ENCODE results near the gene LAMA1. TPM values are rescaled to one million over a fixed set of nuclear protein-coding genes. Genes with fewer than 3 reads are reported as not detected.

The LAMA1 gene
- total RNA-seq, 1 experiment from 2014 or later, result 129 TPM

DNA sequence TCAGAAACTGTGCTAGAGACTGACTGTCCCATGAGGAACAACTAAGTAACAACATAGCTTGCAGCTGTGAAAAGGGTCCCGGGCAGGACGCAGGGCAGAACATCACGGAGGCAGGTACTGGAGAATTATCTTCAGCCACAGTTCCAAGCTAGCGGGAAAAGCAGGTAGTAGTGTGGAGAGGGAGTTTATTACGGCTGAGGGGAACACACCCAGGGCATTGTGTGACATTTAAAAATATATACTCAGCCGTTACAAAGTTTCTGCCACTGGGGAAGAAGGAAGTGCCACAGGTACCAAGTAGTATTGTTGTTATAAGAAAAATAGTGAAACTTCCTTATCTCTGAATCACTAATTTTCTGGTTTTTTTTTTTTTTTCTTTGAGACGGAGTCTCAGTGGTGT is 179.6 kb downstream of the LAMA1 start:
- Mint-ChIP-seq H3K4me3 (ENCODE audit: unreplicated experiment) (no peak overlapping the region), H3K27ac (ENCODE audit: unreplicated experiment) (no peak overlapping the region), H3K9me3 (ENCODE audit: unreplicated experiment) (peaks cover 9% of the 10 kb centered on the region), H3K36me3 (ENCODE audit: insufficient read depth, unreplicated experiment) (peaks cover 12% of the 10 kb centered on the region), H3K4me1 (ENCODE audit: low read depth, unreplicated experiment) (peaks cover 13% of the 10 kb centered on the region), H3K27me3 (ENCODE audit: insufficient read depth, unreplicated experiment) (no peaks in the 10 kb centered on the region)
- 0 out of 2 replicates have a peak, but pooled peaks cover 4% of the 10 kb centered on the region for H3K4me1 ChIP-seq
- H3K4me3 ChIP-seq (ENCODE audit: low read depth, low read length), result no peak overlapping the region
- TF ChIP-seq, protein P1, sequence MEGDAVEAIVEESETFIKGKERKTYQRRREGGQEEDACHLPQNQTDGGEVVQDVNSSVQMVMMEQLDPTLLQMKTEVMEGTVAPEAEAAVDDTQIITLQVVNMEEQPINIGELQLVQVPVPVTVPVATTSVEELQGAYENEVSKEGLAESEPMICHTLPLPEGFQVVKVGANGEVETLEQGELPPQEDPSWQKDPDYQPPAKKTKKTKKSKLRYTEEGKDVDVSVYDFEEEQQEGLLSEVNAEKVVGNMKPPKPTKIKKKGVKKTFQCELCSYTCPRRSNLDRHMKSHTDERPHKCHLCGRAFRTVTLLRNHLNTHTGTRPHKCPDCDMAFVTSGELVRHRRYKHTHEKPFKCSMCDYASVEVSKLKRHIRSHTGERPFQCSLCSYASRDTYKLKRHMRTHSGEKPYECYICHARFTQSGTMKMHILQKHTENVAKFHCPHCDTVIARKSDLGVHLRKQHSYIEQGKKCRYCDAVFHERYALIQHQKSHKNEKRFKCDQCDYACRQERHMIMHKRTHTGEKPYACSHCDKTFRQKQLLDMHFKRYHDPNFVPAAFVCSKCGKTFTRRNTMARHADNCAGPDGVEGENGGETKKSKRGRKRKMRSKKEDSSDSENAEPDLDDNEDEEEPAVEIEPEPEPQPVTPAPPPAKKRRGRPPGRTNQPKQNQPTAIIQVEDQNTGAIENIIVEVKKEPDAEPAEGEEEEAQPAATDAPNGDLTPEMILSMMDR (IDR thresholded peaks at IDR 0.05; ENCODE audit: insufficient read depth in 1 of 2, low read depth in 1 of 2, low read length in 1 of 2, severe bottlenecking in 1 of 2, unreplicated experiment in 1 of 2), result no peak
- no peaks in the 10 kb centered on the region; the same call in 1 of the 2 replicates for H3K36me3 ChIP-seq (ENCODE audit: control insufficient read depth, insufficient read depth, low read length)
- POLR2A ChIA-PET, result no interaction called here
- BruUV-seq (replicated peaks), result no TSS peak
- DNase-seq, result no peak
- intact Hi-C loops (cut with micrococcal nuclease; ENCODE audit: unreplicated experiment), result no loop called here
- no peaks in the 10 kb centered on the region for H3K27me3 ChIP-seq (replicated peaks; ENCODE audit: control insufficient read depth, insufficient read depth, low read length)
- H3K9me3 ChIP-seq, result no peaks in the 10 kb centered on the region
- CTCF ChIA-PET, result interaction anchor here (0.6 kb wide), 1 partner anchor 391 kb away, joined by 3 read pairs; no protein-coding TSS in a partner anchor

- Mint-ChIP-seq H3K27me3 (ENCODE audit: insufficient read depth, unreplicated experiment) (no peaks in the 10 kb centered on the region), H3K27ac (ENCODE audit: unreplicated experiment) (no peak overlapping the region), H3K36me3 (ENCODE audit: insufficient read depth, unreplicated experiment) (peaks cover 6% of the 10 kb centered on the region), H3K9me3 (ENCODE audit: unreplicated experiment) (peaks cover 9% of the 10 kb centered on the region), H3K4me1 (ENCODE audit: low read depth, unreplicated experiment) (peaks cover 26% of the 10 kb centered on the region), H3K4me3 (ENCODE audit: unreplicated experiment) (no peak overlapping the region)
- CTCF ChIA-PET, result no interaction called here
- Histone ChIP-seq H3K27me3 (replicated peaks; ENCODE audit: control insufficient read depth, insufficient read depth, low read length) (no peaks in the 10 kb centered on the region), H3K36me3 (ENCODE audit: control insufficient read depth, insufficient read depth, low read length) (no peaks in the 10 kb centered on the region), H3K4me1 (peaks cover 17% of the 10 kb centered on the region), H3K4me3 (ENCODE audit: low read depth, low read length) (no peak overlapping the region), H3K9me3 (no peaks in the 10 kb centered on the region)
- TF ChIP-seq, protein P1 (IDR thresholded peaks at IDR 0.05; ENCODE audit: insufficient read depth in 1 of 2, low read depth in 1 of 2, low read length in 1 of 2, severe bottlenecking in 1 of 2, unreplicated experiment in 1 of 2), result no peak
- no TSS peak for BruUV-seq (replicated peaks)
- POLR2A ChIA-PET, result no interaction called here
- intact Hi-C loops (cut with micrococcal nuclease; ENCODE audit: unreplicated experiment), result no loop called here
- no peak for DNase-seq
Observed at GRCh38 chr18:6934859-6935258, 182.7 kb downstream of the LAMA1 start.

DNA sequence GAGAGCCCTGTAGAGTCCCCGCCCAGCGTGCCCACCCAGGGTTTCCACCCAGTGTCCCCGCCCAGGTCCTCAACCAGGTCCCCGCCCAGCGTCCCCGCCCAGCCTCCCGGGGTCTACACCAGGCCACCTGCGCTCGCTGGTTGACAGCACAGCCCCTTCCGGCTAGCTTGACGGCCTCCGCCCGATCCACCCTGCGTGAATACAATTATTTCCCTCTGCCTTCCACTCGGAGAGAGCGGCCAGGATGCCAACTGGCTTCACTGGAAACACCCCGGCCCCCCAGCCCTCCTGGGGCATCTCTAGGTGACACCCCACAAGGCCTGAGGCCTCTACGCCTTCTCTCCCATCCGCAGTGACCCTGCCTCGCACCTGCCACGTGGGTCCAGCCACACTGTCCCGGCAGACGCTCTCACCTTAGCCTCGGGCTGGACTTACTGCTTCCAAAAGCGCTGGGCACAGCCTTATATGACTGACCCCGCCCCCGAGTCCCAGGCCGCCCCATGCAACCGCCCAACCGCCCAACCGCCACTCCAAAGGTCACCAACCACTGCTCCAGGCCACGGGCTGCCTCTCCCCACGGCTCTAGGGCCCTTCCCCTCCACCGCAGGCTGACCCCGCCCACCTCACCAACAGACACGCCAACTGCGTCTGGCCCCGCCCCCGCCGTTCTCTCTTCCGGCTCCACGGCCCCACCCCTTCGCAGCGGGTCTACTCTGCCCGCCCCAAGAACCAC is 188.1 kb downstream of the LAMA1 start:
- H3K36me3 Mint-ChIP-seq (ENCODE audit: insufficient read depth, unreplicated experiment), result peaks cover 32% of the 10 kb centered on the region
- TF ChIP-seq, protein P1 (IDR thresholded peaks at IDR 0.05; ENCODE audit: insufficient read depth in 1 of 2, low read depth in 1 of 2, low read length in 1 of 2, severe bottlenecking in 1 of 2, unreplicated experiment in 1 of 2), result no peak
- peak; percentile 98 for DNase-seq
- ChIA-PET POLR2A (interaction anchor here (0.7 kb wide), 2 partner anchors 228 to 997 kb away, joined by 4 to 8 read pairs; no protein-coding TSS in a partner anchor), CTCF (interaction anchor here (0.7 to 1.0 kb wide), 3 partner anchors 93 to 281 kb away, joined by 3 to 4 read pairs (median 4); no protein-coding TSS in a partner anchor)
- H3K4me3 Mint-ChIP-seq (ENCODE audit: unreplicated experiment), result peak overlapping the region; percentile 90
- no peaks in the 10 kb centered on the region for H3K27me3 Mint-ChIP-seq (ENCODE audit: insufficient read depth, unreplicated experiment)
- no TSS peak for BruUV-seq (replicated peaks)
- intact Hi-C loops (cut with micrococcal nuclease; ENCODE audit: unreplicated experiment), result loop anchor here (1.0 to 2.0 kb wide), 2 partner anchors 43 to 71 kb away; no protein-coding TSS in a partner anchor
- peaks cover 31% of the 10 kb centered on the region for H3K4me1 Mint-ChIP-seq (ENCODE audit: low read depth, unreplicated experiment)
- Histone ChIP-seq H3K36me3 (ENCODE audit: control insufficient read depth, insufficient read depth, low read length) (no peaks in the 10 kb centered on the region), H3K9me3 (no peaks in the 10 kb centered on the region), H3K4me1 (peaks cover 43% of the 10 kb centered on the region), H3K4me3 (ENCODE audit: low read depth, low read length) (peak overlapping the region; percentile 55), H3K27me3 (replicated peaks; ENCODE audit: control insufficient read depth, insufficient read depth, low read length) (no peaks in the 10 kb centered on the region)
- H3K9me3 Mint-ChIP-seq (ENCODE audit: unreplicated experiment), result no peaks in the 10 kb centered on the region
- peak overlapping the region; percentile 66 for H3K27ac Mint-ChIP-seq (ENCODE audit: unreplicated experiment)

Data from Caco-2 (cell line).